Endodermal cell (in vitro differentiated cells): Measurements from ENCODE around the gene MTHFSD. TPM values are rescaled to one million over a fixed set of nuclear protein-coding genes. Genes with fewer than 3 reads are reported as not detected.

Source experiments
- DNase-seq: peaks from one replicate; pipeline ENCODE4 v3.0.0-alpha.2; 2017
- H3K27ac ChIP-seq: 2 replicates; pipeline ENCODE4 v1.5.1; 2013; ENCODE audit warnings: mild to moderate bottlenecking, low read depth, low read length, moderate library complexity
- H3K27me3 ChIP-seq: 2 replicates; pipeline ENCODE4 v1.6.1; 2013; ENCODE audit warnings: mild to moderate bottlenecking, low read length, moderate library complexity; ENCODE audit not compliant: insufficient read depth, control insufficient read depth, poor library complexity, severe bottlenecking
- H3K36me3 ChIP-seq: 2 replicates; pipeline ENCODE4 v1.7.0; 2013; ENCODE audit warnings: mild to moderate bottlenecking, low read length, moderate library complexity; ENCODE audit not compliant: control insufficient read depth, insufficient read depth
- H3K4me1 ChIP-seq: one replicate; pipeline ENCODE4 v1.7.0; 2013; ENCODE audit warnings: low read length; ENCODE audit not compliant: control insufficient read depth, insufficient read depth
- H3K4me3 ChIP-seq: 2 replicates; pipeline ENCODE4 v1.5.1; 2013; ENCODE audit warnings: mild to moderate bottlenecking, low read length, moderate library complexity
- H3K9ac ChIP-seq: 2 replicates; pipeline ENCODE4 v1.6.1; 2013; ENCODE audit warnings: mild to moderate bottlenecking, low read length, moderate library complexity; ENCODE audit not compliant: poor library complexity, severe bottlenecking; ENCODE audit errors: extremely low read depth
- H3K9me3 ChIP-seq: 2 replicates; pipeline ENCODE4 v1.6.1; 2013; ENCODE audit warnings: mild to moderate bottlenecking, low read length, moderate library complexity; ENCODE audit not compliant: control insufficient read depth
- H3K27ac Mint-ChIP-seq: 2 replicates; pipeline ENCODE4 v1.8.0; 2020; ENCODE audit warnings: mixed read lengths
- H3K27me3 Mint-ChIP-seq: 2 replicates; pipeline ENCODE4 v1.8.0; 2021; ENCODE audit warnings: mild to moderate bottlenecking, mixed read lengths; ENCODE audit not compliant: insufficient read depth
- H3K36me3 Mint-ChIP-seq: 2 replicates; pipeline ENCODE4 v1.8.0; 2020; ENCODE audit warnings: low read depth, mixed read lengths
- H3K4me1 Mint-ChIP-seq: 2 replicates; pipeline ENCODE4 v1.8.0; 2020; ENCODE audit warnings: mixed read lengths
- H3K4me3 Mint-ChIP-seq: 2 replicates; pipeline ENCODE4 v1.8.0; 2020; ENCODE audit warnings: mild to moderate bottlenecking, moderate library complexity, mixed read lengths
- H3K9me3 Mint-ChIP-seq: 2 replicates; pipeline ENCODE4 v1.8.0; 2020; ENCODE audit warnings: mild to moderate bottlenecking, mixed read lengths
- CTCF ChIP-seq: fragments of 200-600 bp; sonication (generic); conservative IDR thresholded peaks from 2 replicates; pipeline ENCODE4 v1.5.0; 2021; ENCODE audit warnings: antibody characterized with exemption, mild to moderate bottlenecking
- WGBS, 2 experiments: methylation state at CpG; one replicate each; pipeline versions ENCODE4 v1.1.5 to v1.1.7; 2013; ENCODE audit warnings: missing lambda C conversion rate in 2 of 2, mixed read lengths in 1 of 2; ENCODE audit not compliant: insufficient coverage in 1 of 2, insufficient read length in 1 of 2; 5-methylcytosine and 5-hydroxymethylcytosine counted together
- total RNA-seq, 2 donors: library from RNA; stranded (reverse); fragmentation: NEBNext Ultra II Directional in 1 of 2; extraction: Animal tissue kit (Norgen Biotek cat#: 25700) in 1 of 2; gene quantifications; 2 replicates in 1 of 2; 3 replicates in 1 of 2; pipeline ENCODE4 v1.2.1, GENCODE V29; 2021

The MTHFSD gene
- total RNA-seq, 2 donors from 2014 or later: 15.0 to 25.8 TPM

- no peak for TF ChIP-seq CTCF
- Histone ChIP-seq H3K4me3 (no peak overlapping the region), H3K27me3 (no peaks in the 10 kb centered on the region), H3K4me1 (no peaks in the 10 kb centered on the region), H3K27ac (no peak overlapping the region), H3K9me3 (no peaks in the 10 kb centered on the region), H3K36me3 (peaks cover 55% of the 10 kb centered on the region), H3K9ac (no peak overlapping the region)
- WGBS, 2 experiments: 93 to 95% methylated on average over 12 to 21 of the region's 21 CpGs
- no peaks in the 10 kb centered on the region for H3K27me3 Mint-ChIP-seq
- H3K27ac Mint-ChIP-seq: no peak overlapping the region
- H3K4me1 Mint-ChIP-seq: no peaks in the 10 kb centered on the region
- H3K36me3 Mint-ChIP-seq: peaks cover 23% of the 10 kb centered on the region
- no peak for DNase-seq
- no peak overlapping the region for H3K4me3 Mint-ChIP-seq
- no peaks in the 10 kb centered on the region for H3K9me3 Mint-ChIP-seq
Measured at GRCh38 chr16:86542756-86543750, 12.0 kb downstream of the MTHFSD start.

GRCh38 chr16:86541560-86541959, 13.5 kb downstream of the MTHFSD start:
- no peak for DNase-seq
- peaks cover 23% of the 10 kb centered on the region for H3K36me3 Mint-ChIP-seq
- Histone ChIP-seq H3K36me3 (peaks cover 49% of the 10 kb centered on the region), H3K9me3 (no peaks in the 10 kb centered on the region), H3K4me3 (no peak overlapping the region), H3K4me1 (no peaks in the 10 kb centered on the region), H3K27me3 (no peaks in the 10 kb centered on the region), H3K9ac (no peak overlapping the region), H3K27ac (no peak overlapping the region)
- H3K4me1 Mint-ChIP-seq: no peaks in the 10 kb centered on the region
- H3K27ac Mint-ChIP-seq: no peak overlapping the region
- H3K4me3 Mint-ChIP-seq: no peak overlapping the region
- 94 to 95% methylated on average over 8 to 11 of the region's 11 CpGs for WGBS, 2 experiments
- no peaks in the 10 kb centered on the region for H3K27me3 Mint-ChIP-seq
- TF ChIP-seq CTCF: no peak
- no peaks in the 10 kb centered on the region for H3K9me3 Mint-ChIP-seq

GRCh38 chr16:86540894-86541293, 14.1 kb downstream of the MTHFSD start:
- Histone ChIP-seq H3K9ac (no peak overlapping the region), H3K27ac (no peak overlapping the region), H3K36me3 (peaks cover 44% of the 10 kb centered on the region), H3K9me3 (no peaks in the 10 kb centered on the region), H3K4me1 (no peaks in the 10 kb centered on the region), H3K4me3 (no peak overlapping the region), H3K27me3 (no peaks in the 10 kb centered on the region)
- H3K27me3 Mint-ChIP-seq: no peaks in the 10 kb centered on the region
- H3K4me3 Mint-ChIP-seq: no peak overlapping the region
- no peaks in the 10 kb centered on the region for H3K4me1 Mint-ChIP-seq
- H3K9me3 Mint-ChIP-seq: no peaks in the 10 kb centered on the region
- H3K27ac Mint-ChIP-seq: no peak overlapping the region
- DNase-seq: no peak
- peaks cover 23% of the 10 kb centered on the region for H3K36me3 Mint-ChIP-seq
- TF ChIP-seq CTCF: no peak
- WGBS, 2 experiments: 95 to 100% methylated on average over 6 of the region's 6 CpGs
